RWPE1 (cell line): ENCODE data around the gene ZNF646.

Source experiments
- CTCF ChIA-PET: fragments of 350-600 bp; sonication (Branson Sonifier 250); formaldehyde crosslinking; extraction: SDS; loops from one replicate; lab custom pipeline; 2021; lab: Yijun Ruan, JAX
- POLR2A ChIA-PET: fragments of 400-600 bp; formaldehyde crosslinking; extraction: SDS; loops from one replicate; lab custom pipeline; 2020; ENCODE audit warnings: antibody characterized with exemption; ENCODE audit not compliant: low non-redundant PET; lab: Yijun Ruan, JAX
- DNase-seq: peaks from one replicate; pipeline ENCODE4 v3.0.0; 2012; ENCODE audit warnings: low spot score
- H3K27ac ChIP-seq: fragments of 450-650 bp; 2 replicates; pipeline ENCODE4 v1.5.1; 2017
- CTCF ChIP-seq: fragments of 450-650 bp; conservative IDR thresholded peaks from 2 replicates; pipeline ENCODE4 v1.5.1; 2017; ENCODE audit warnings: low read depth, mild to moderate bottlenecking

Gene ZNF646

GRCh38 chr16:31073970-31074813 is at the start of gene ZNF646, which contains the start of gene ZNF668:
Gene ZNF646, plus strand, starts transcription at chr16:31074422. Its CDS starts 1,903 bp downstream, at chr16:31076325.
Gene ZNF668, minus strand, starts transcription at chr16:31074240. Its CDS starts 9,781 bp downstream, at chr16:31064459.
- CTCF ChIA-PET = interaction anchor here (0.9 to 2.0 kb wide), 2 partner anchors 68 to 89 kb away, joined by 4 to 10 read pairs; partner anchors contain the start of gene HSD3B7
- TF ChIP-seq CTCF = no peak

GRCh38 chr16:31025339-31025738 is 48.9 kb upstream of the ZNF646 start:
- ChIA-PET CTCF (no interaction called here), POLR2A (no interaction called here)
- H3K27ac ChIP-seq = no peak overlapping the region
- DNase-seq = no peak
- TF ChIP-seq CTCF = no peak

More at GRCh38 chr16:31073970-31074813, at the start of gene ZNF646, which contains the start of gene ZNF668:
- POLR2A ChIA-PET = interaction anchor here (0.6 to 1.4 kb wide), 3 partner anchors 10 to 72 kb away, joined by 3 to 22 read pairs (median 3); no protein-coding TSS in a partner anchor
- DNase-seq = peak; percentile 96
- H3K27ac ChIP-seq = peak within 1 kb of the TSS; percentile 93

GRCh38 chr16:31029272-31029671 is 45.0 kb upstream of the ZNF646 start:
- no peak for TF ChIP-seq CTCF
- H3K27ac ChIP-seq = no peak overlapping the region
- DNase-seq = no peak
- POLR2A ChIA-PET = interaction anchor here (0.6 kb wide), 1 partner anchor 66 kb away, joined by 3 read pairs; no protein-coding TSS in a partner anchor
- CTCF ChIA-PET = interaction anchor here (0.6 to 0.8 kb wide), 2 partner anchors 52 to 54 kb away, joined by 3 read pairs; no protein-coding TSS in a partner anchor

- H3K27ac ChIP-seq = peak overlapping the region; percentile 15; the same call in 1 of the 2 replicates
- no peak for TF ChIP-seq CTCF
- POLR2A ChIA-PET = no interaction called here
- no peak for DNase-seq
- CTCF ChIA-PET = no interaction called here
Observed at GRCh38 chr16:31031276-31031675, 42.9 kb upstream of the ZNF646 start.

- CTCF ChIA-PET = interaction anchor here (0.5 to 1.4 kb wide), 6 partner anchors 11 to 126 kb away, joined by 3 to 5 read pairs (median 4); partner anchors contain the start of gene HSD3B7
- POLR2A ChIA-PET = no interaction called here
- peak; percentile 96 for DNase-seq
- H3K27ac ChIP-seq = peak within 1 kb of the TSS; percentile 83
- TF ChIP-seq CTCF = no peak
Observed at GRCh38 chr16:31032736-31033708, 41.2 kb upstream of the ZNF646 start, which contains the start of gene STX4. Gene STX4, plus strand, starts transcription at chr16:31033558. Its CDS starts 248 bp downstream, at chr16:31033806.
